SK-N-SH treated with all-trans-retinoic acid at 6 μM for 48 hours (cell line): ENCODE measurements around the gene YJU2.
"Not testable (repeated sequence)": the region's sequence is repeated elsewhere in the genome, so short reads cannot be mapped to it uniquely, and the experiment has no call there.

Experiments used
- ATAC-seq: fragments of 200-7000 bp; cut with Tn5 transposase; 3 replicates; pipeline ENCODE4 v1.9.1; 2020; ENCODE audit warnings: mild to moderate bottlenecking, moderate library complexity
- ARNTL ChIP-seq: fragments of 450-650 bp; formaldehyde crosslinking; IDR thresholded peaks from 2 replicates; pipeline ENCODE4 v1.5.0; 2020; ENCODE audit warnings: low read depth, mild to moderate bottlenecking, moderate library complexity, borderline replicate concordance
- BACH2 ChIP-seq: fragments of 250-450 bp; sonication (Bioruptor Pico); IDR thresholded peaks from 2 replicates; pipeline ENCODE4 v1.9.0; 2021; ENCODE audit warnings: mild to moderate bottlenecking, borderline replicate concordance
- CSDC2 ChIP-seq: fragments of 250-450 bp; sonication (Bioruptor Pico); IDR thresholded peaks from 2 replicates; pipeline ENCODE4 v1.5.0; 2020; ENCODE audit warnings: mild to moderate bottlenecking, moderate library complexity
- CSRNP3 ChIP-seq: fragments of 250-450 bp; sonication (Bioruptor Pico); IDR thresholded peaks from 2 replicates; pipeline ENCODE4 v1.5.1; 2021; ENCODE audit warnings: mild to moderate bottlenecking, moderate library complexity
- ESRRG ChIP-seq: fragments of 250-450 bp; sonication (Bioruptor Pico); IDR thresholded peaks from 2 replicates; pipeline ENCODE4 v1.6.1; 2021; ENCODE audit warnings: mild to moderate bottlenecking
- ISL1 ChIP-seq: fragments of 250-450 bp; sonication (Bioruptor Pico); IDR thresholded peaks from 2 replicates; pipeline ENCODE4 v2.1.2; 2022; ENCODE audit warnings: mild to moderate bottlenecking, moderate library complexity
- OSR1 ChIP-seq: fragments of 250-450 bp; sonication (Bioruptor Pico); IDR thresholded peaks from 2 replicates; pipeline ENCODE4 v1.8.0; 2022; ENCODE audit warnings: moderate library complexity, mild to moderate bottlenecking, inconsistent platforms
- PPARA ChIP-seq: fragments of 250-450 bp; sonication (Bioruptor Pico); IDR thresholded peaks from 2 replicates; pipeline ENCODE4 v1.5.0; 2020; ENCODE audit warnings: mild to moderate bottlenecking, borderline replicate concordance
- RARB ChIP-seq: fragments of 250-450 bp; sonication (Bioruptor Pico); IDR thresholded peaks from 2 replicates; pipeline ENCODE4 v1.8.0; 2021; ENCODE audit warnings: mild to moderate bottlenecking, moderate library complexity
- TCF4 ChIP-seq: fragments of 250-450 bp; sonication (Bioruptor Pico); IDR thresholded peaks from 2 replicates; pipeline ENCODE4 v1.8.0; 2021; ENCODE audit warnings: mild to moderate bottlenecking, moderate library complexity, borderline replicate concordance
- TOX ChIP-seq: fragments of 250-450 bp; sonication (Bioruptor Pico); IDR thresholded peaks from 2 replicates; pipeline ENCODE4 v1.8.0; 2021; ENCODE audit warnings: mild to moderate bottlenecking, moderate library complexity, borderline replicate concordance
- TSHZ2 ChIP-seq: fragments of 250-450 bp; sonication (Bioruptor Pico); IDR thresholded peaks from 2 replicates; pipeline ENCODE4 v1.5.0; 2020; ENCODE audit warnings: mild to moderate bottlenecking, moderate library complexity
- ZC3H10 ChIP-seq: fragments of 250-450 bp; sonication (Bioruptor Pico); IDR thresholded peaks from 2 replicates; pipeline ENCODE4 v1.5.1; 2021; ENCODE audit warnings: mild to moderate bottlenecking, moderate library complexity
- ZFP30 ChIP-seq: fragments of 450-650 bp; formaldehyde crosslinking; IDR thresholded peaks from 2 replicates; pipeline ENCODE4 v1.5.0; 2022; ENCODE audit warnings: mild to moderate bottlenecking, moderate library complexity
- ZNF565 ChIP-seq: fragments of 450-650 bp; formaldehyde crosslinking; conservative IDR thresholded peaks from 2 replicates; pipeline ENCODE4 v1.5.0; 2020; ENCODE audit warnings: low read depth, mild to moderate bottlenecking, moderate library complexity
- ZNF8 ChIP-seq: fragments of 450-650 bp; formaldehyde crosslinking; IDR thresholded peaks from 2 replicates; pipeline ENCODE4 v1.5.0; 2020; ENCODE audit warnings: mild to moderate bottlenecking, moderate library complexity

YJU2 gene

GRCh38 chr19:4272894-4273293 is 26.0 kb downstream of the YJU2 start:
- ATAC-seq: no peak; the same call in 2 of the 3 replicates

GRCh38 chr19:4274321-4274686 is 27.4 kb downstream of the YJU2 start:
- ATAC-seq: not testable (repeated sequence)

More at GRCh38 chr19:4272894-4273293, 26.0 kb downstream of the YJU2 start:
- TF ChIP-seq TOX (CRISPR knock-in tag): no peak
- TF ChIP-seq ZNF565: no peak
- TF ChIP-seq ZNF8 (CRISPR knock-in tag): no peak
- TF ChIP-seq ZC3H10 (CRISPR knock-in tag): no peak
- TF ChIP-seq CSDC2 (CRISPR knock-in tag): no peak
- no peak for TF ChIP-seq TSHZ2 (CRISPR knock-in tag)

- TF ChIP-seq TCF4 (CRISPR knock-in tag): peak; percentile 62; the same call in 1 of the 2 replicates
- no peak for TF ChIP-seq CSRNP3
- TF ChIP-seq ZNF565: no peak
- no peak for TF ChIP-seq ARNTL (CRISPR knock-in tag)
- no peak for TF ChIP-seq ZFP30
- TF ChIP-seq ESRRG (CRISPR knock-in tag): no peak
- TF ChIP-seq TSHZ2 (CRISPR knock-in tag): peak; percentile 56; the same call in 1 of the 2 replicates
- ATAC-seq: no peak
Observed at GRCh38 chr19:4277191-4277696, 30.4 kb downstream of the YJU2 start.

- peak; percentile 30; the same call in 1 of the 3 replicates for ATAC-seq
- TF ChIP-seq TSHZ2 (CRISPR knock-in tag): no peak
- TF ChIP-seq ARNTL (CRISPR knock-in tag): no peak
- TF ChIP-seq ISL1 (CRISPR knock-in tag): no peak
- no peak for TF ChIP-seq PPARA
- no peak for TF ChIP-seq TCF4 (CRISPR knock-in tag)
- no peak for TF ChIP-seq ZNF8 (CRISPR knock-in tag)
- TF ChIP-seq OSR1 (CRISPR knock-in tag): no peak
- TF ChIP-seq RARB (CRISPR knock-in tag): no peak
- TF ChIP-seq BACH2 (CRISPR knock-in tag): no peak
- TF ChIP-seq, all 23 proteins: peak for 0
Observed at GRCh38 chr19:4278010-4278409, 31.1 kb downstream of the YJU2 start.
